HL-60 (cell line): ENCODE results near the gene ADAM23.

ENCODE experiments used
- CTCF ChIP-seq: IDR thresholded peaks from one replicate; pipeline ENCODE4 v1.5.1; 2011; ENCODE audit warnings: low read length, control low read depth, inconsistent platforms; ENCODE audit not compliant: insufficient read depth
- GABPA ChIP-seq: IDR thresholded peaks from 2 replicates; pipeline ENCODE4 v1.6.1; 2012; ENCODE audit warnings: low read depth
- POLR2AphosphoS5 ChIP-seq: IDR thresholded peaks from 2 replicates; pipeline ENCODE4 v1.6.1; 2012; ENCODE audit warnings: low read depth
- SPI1 ChIP-seq: IDR thresholded peaks from 2 replicates; pipeline ENCODE4 v1.6.1; 2012; ENCODE audit warnings: low read depth, mild to moderate bottlenecking, borderline replicate concordance

- no peak for TF ChIP-seq CTCF
- no peak for TF ChIP-seq SPI1
- TF ChIP-seq POLR2AphosphoS5 = no peak
- TF ChIP-seq GABPA = no peak
Observed at GRCh38 chr2:206482633-206483032, 39.3 kb downstream of the ADAM23 start.
